Activated gamma-delta T cell treated with Interleukin-2 at 50 U/mL for 16 hours (primary cell): ENCODE results near the gene GRK1.

Experiments used
- DNase-seq: peaks from one replicate; pipeline ENCODE4 v3.0.0-alpha.2; 2020

GRK1 gene

GRCh38 chr13:113667771-113668490 lies 912 bp downstream of the GRK1 start:
- DNase-seq, result no peak

GRCh38 chr13:113668491-113668971 lies 1.5 kb downstream of the GRK1 start:
- DNase-seq, result no peak

GRCh38 chr13:113669231-113669754 lies 2.3 kb downstream of the GRK1 start:
- no peak for DNase-seq

- no peak for DNase-seq
Observed at GRCh38 chr13:113669755-113670341, 2.8 kb downstream of the GRK1 start.

GRCh38 chr13:113670541-113670940 lies 3.5 kb downstream of the GRK1 start:
- no peak for DNase-seq

- DNase-seq, result no peak
Observed at GRCh38 chr13:113671066-113672001, 4.3 kb downstream of the GRK1 start.

GRCh38 chr13:113672002-113672651 lies 5.1 kb downstream of the GRK1 start:
- no peak for DNase-seq

- no peak for DNase-seq
Observed at GRCh38 chr13:113722921-113723320, 55.9 kb downstream of the GRK1 start.

- no peak for DNase-seq
Observed at GRCh38 chr13:113723410-113724015, 56.5 kb downstream of the GRK1 start.

- no peak for DNase-seq
Observed at GRCh38 chr13:113724016-113724758, 57.2 kb downstream of the GRK1 start.

- DNase-seq, result peak; percentile 82
Observed at GRCh38 chr13:113724780-113725315, 57.8 kb downstream of the GRK1 start.

GRCh38 chr13:113725329-113726105 lies 58.5 kb downstream of the GRK1 start:
- peak; percentile 75 for DNase-seq

- peak; percentile 26 for DNase-seq
Observed at GRCh38 chr13:113726106-113726821, 59.2 kb downstream of the GRK1 start.

GRCh38 chr13:113726961-113727411 lies 60.0 kb downstream of the GRK1 start:
- no peak for DNase-seq

- DNase-seq, result no peak
Observed at GRCh38 chr13:113728571-113729054, 61.6 kb downstream of the GRK1 start.

GRCh38 chr13:113729187-113730019 lies 62.4 kb downstream of the GRK1 start:
- DNase-seq, result no peak

GRCh38 chr13:113730258-113730691 lies 63.3 kb downstream of the GRK1 start:
- DNase-seq, result no peak

GRCh38 chr13:113730831-113731191 lies 63.8 kb downstream of the GRK1 start:
- no peak for DNase-seq
